Measurements from ENCODE around the gene SIAH2. TPM values are rescaled to one million over a fixed set of nuclear protein-coding genes. Genes with fewer than 3 reads are reported as not detected.

Gene SIAH2
- total RNA-seq, 1 donor from 2014 or later, result 44.5 TPM

GRCh38 chr3:150775001-150775599 lies 12.1 kb upstream of the SIAH2 start:
- no peaks in the 10 kb centered on the region for H3K9me3 Mint-ChIP-seq
- intact Hi-C loops (cut with micrococcal nuclease), result no loop called here
- H3K27me3 Mint-ChIP-seq, result no peaks in the 10 kb centered on the region
- CTCF ChIA-PET, result interaction anchor here (1.4 kb wide), 1 partner anchor 13 kb away, joined by 5 read pairs; no protein-coding TSS in a partner anchor
- ATAC-seq (ENCODE audit: low read depth) (no peak), DNase-seq (no peak)
- H3K4me3 Mint-ChIP-seq, result no peak overlapping the region
- TF ChIP-seq CTCF (IDR thresholded peaks at IDR 0.05), result no peak
- no peaks in the 10 kb centered on the region for H3K4me1 Mint-ChIP-seq
- no peak overlapping the region for H3K27ac Mint-ChIP-seq
- POLR2A ChIA-PET, result no interaction called here
- no peaks in the 10 kb centered on the region for H3K36me3 Mint-ChIP-seq (ENCODE audit: low read depth)

GRCh38 chr3:150773616-150774192 lies 10.7 kb upstream of the SIAH2 start:
- no peaks in the 10 kb centered on the region for H3K9me3 Mint-ChIP-seq
- ChIA-PET POLR2A (interaction anchor here (1.6 kb wide), 1 partner anchor 10 kb away, joined by 5 read pairs; the partner anchor contains the start of gene SIAH2), CTCF (interaction anchor here (0.6 to 1.7 kb wide), 2 partner anchors 14 to 58 kb away, joined by 3 to 6 read pairs; no protein-coding TSS in a partner anchor)
- TF ChIP-seq CTCF (IDR thresholded peaks at IDR 0.05), result no peak
- no peaks in the 10 kb centered on the region for H3K36me3 Mint-ChIP-seq (ENCODE audit: low read depth)
- ATAC-seq (ENCODE audit: low read depth) (no peak), DNase-seq (no peak)
- no peaks in the 10 kb centered on the region for H3K27me3 Mint-ChIP-seq
- no peak overlapping the region for H3K4me3 Mint-ChIP-seq
- H3K4me1 Mint-ChIP-seq, result no peaks in the 10 kb centered on the region
- H3K27ac Mint-ChIP-seq, result no peak overlapping the region
- intact Hi-C loops (cut with micrococcal nuclease), result no loop called here

DNA sequence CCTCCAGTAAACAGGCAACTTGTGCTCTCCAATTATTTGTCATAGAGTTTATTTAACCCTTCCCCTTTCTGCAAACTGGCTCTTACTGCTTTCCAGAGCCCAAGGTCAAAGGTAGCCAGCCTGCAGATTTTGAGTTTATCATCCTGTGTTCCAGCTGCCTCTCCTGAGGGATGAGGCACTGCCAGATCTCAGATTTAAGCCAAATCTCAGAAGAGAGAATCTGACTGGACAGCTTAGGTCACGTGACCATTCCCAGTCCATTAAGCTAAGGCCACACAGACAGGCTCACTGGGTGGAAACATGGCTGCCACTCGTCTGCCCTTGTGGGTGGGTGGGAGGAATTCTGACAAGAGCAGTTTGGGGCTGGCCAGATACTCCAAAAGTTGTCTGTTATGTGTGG lies 8.6 kb upstream of the SIAH2 start:
- Mint-ChIP-seq H3K27me3 (no peaks in the 10 kb centered on the region), H3K4me3 (no peak overlapping the region), H3K4me1 (peaks cover 10% of the 10 kb centered on the region), H3K27ac (no peak overlapping the region), H3K36me3 (ENCODE audit: low read depth) (no peaks in the 10 kb centered on the region), H3K9me3 (no peaks in the 10 kb centered on the region)
- POLR2A ChIA-PET, result interaction anchor here (1.2 kb wide), 1 partner anchor 9 kb away, joined by 4 read pairs; the partner anchor contains the start of gene SIAH2
- intact Hi-C loops (cut with micrococcal nuclease), result no loop called here
- no peak for TF ChIP-seq CTCF (IDR thresholded peaks at IDR 0.05)
- no peak for DNase-seq
- no peak for ATAC-seq (ENCODE audit: low read depth)
- CTCF ChIA-PET, result no interaction called here

DNA sequence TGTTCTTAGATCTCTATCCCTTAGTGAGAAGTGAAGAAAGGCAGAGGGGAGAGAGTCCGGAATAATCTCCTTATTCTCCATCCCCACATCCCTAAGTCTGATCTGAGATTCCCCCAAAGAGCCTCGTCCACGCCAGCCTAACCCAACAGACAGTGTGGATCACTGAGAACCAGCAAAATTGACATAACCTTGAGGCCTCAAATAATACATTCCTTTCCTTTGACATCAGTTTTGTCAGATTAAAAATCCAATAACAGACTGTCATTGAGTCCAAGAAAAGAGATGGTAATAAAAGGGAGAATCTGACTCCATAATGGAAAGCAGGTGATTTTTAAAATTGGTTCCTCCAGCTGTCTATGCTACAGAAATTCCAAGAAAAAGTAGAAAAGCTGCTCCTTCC lies 7.7 kb upstream of the SIAH2 start:
- POLR2A ChIA-PET, result no interaction called here
- intact Hi-C loops (cut with micrococcal nuclease), result no loop called here
- Mint-ChIP-seq H3K36me3 (ENCODE audit: low read depth) (no peaks in the 10 kb centered on the region), H3K9me3 (no peaks in the 10 kb centered on the region), H3K27me3 (no peaks in the 10 kb centered on the region), H3K27ac (no peak overlapping the region), H3K4me3 (no peak overlapping the region), H3K4me1 (peaks cover 19% of the 10 kb centered on the region)
- ATAC-seq (ENCODE audit: low read depth) (no peak), DNase-seq (no peak)
- no peak for TF ChIP-seq CTCF (IDR thresholded peaks at IDR 0.05)
- CTCF ChIA-PET, result no interaction called here

DNA sequence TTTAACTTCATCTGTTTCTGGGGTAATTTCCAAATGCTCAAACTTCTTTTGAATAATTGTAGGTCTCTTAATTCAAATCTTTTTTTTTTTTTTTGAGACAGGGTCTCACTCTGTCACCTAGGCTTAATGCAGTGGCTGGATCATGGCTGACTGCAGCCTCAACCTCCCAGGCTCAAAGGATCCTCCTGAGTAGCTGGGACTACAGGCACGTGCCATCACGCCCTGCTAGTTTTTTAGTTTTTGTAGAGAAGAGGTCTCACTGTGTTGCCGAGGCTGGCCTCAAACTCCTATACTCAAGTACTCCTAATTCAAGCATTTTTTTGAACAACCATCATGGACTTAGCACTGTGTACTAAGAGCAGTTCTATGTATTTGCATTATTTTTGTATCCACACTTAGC lies 3.8 kb upstream of the SIAH2 start:
- intact Hi-C loops (cut with micrococcal nuclease), result loop anchor here (1.0 to 10.0 kb wide), 5 partner anchors 45 to 1748 kb away; partner anchors contain the start of genes MED12L and PFN2
- H3K4me1 Mint-ChIP-seq, result peaks cover 44% of the 10 kb centered on the region
- no peaks in the 10 kb centered on the region for H3K27me3 Mint-ChIP-seq
- H3K9me3 Mint-ChIP-seq, result no peaks in the 10 kb centered on the region
- ATAC-seq (ENCODE audit: low read depth), result no peak
- H3K4me3 Mint-ChIP-seq, result peak overlapping the region; percentile 60
- H3K27ac Mint-ChIP-seq, result peak overlapping the region; percentile 83
- POLR2A ChIA-PET, result interaction anchor here (0.7 to 8.0 kb wide), 16 partner anchors 18 to 604 kb away, joined by 3 to 50 read pairs (median 4); partner anchors contain the start of genes EIF2A, ERICH6, SELENOT and SERP1
- no peak for TF ChIP-seq CTCF (IDR thresholded peaks at IDR 0.05)
- peaks cover 9% of the 10 kb centered on the region for H3K36me3 Mint-ChIP-seq (ENCODE audit: low read depth)
- CTCF ChIA-PET, result interaction anchor here (0.8 to 4.1 kb wide), 3 partner anchors 21 to 168 kb away, joined by 3 to 31 read pairs (median 3); no protein-coding TSS in a partner anchor
- DNase-seq, result no peak
